Measurements from ENCODE around the gene BLZF1.
"Not testable (repeated sequence)": the region's sequence is repeated elsewhere in the genome, so short reads cannot be mapped to it uniquely, and the experiment has no call there.

The BLZF1 gene

GRCh38 chr1:169347688-169348382 lies 20.2 kb upstream of the BLZF1 start:
- no peak overlapping the region for H3K4me3 ChIP-seq (ENCODE audit: low read length)
- no peak for DNase-seq (ENCODE audit: low read depth, low spot score)

GRCh38 chr1:169348383-169349036 lies 19.5 kb upstream of the BLZF1 start:
- H3K4me3 ChIP-seq (ENCODE audit: low read length), result no peak overlapping the region
- DNase-seq (ENCODE audit: low read depth, low spot score), result peak; percentile 62

- H3K4me3 ChIP-seq (ENCODE audit: low read length), result no peak overlapping the region
- DNase-seq (ENCODE audit: low read depth, low spot score), result no peak
Measured at GRCh38 chr1:169360415-169360814, 7.6 kb upstream of the BLZF1 start.

DNA sequence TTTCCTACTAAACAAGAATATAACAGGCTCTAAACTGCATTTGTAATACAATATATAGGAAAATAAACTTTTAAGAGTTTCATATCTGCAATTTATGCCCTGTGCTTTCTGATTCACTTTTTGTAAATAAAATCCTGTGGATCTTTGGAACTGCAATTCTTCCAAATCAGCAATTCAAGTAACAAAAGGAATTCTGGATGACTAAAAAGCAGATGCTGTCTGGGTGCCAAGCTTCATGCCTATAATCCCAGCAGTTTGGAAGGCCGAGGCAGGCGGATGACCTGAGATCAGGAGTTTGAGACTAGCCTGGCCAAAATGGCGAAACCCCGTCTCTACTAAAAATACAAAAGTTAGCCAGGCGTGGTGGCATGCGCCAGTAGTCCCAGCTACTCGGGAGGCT lies 6.7 kb upstream of the BLZF1 start:
- H3K4me3 ChIP-seq (ENCODE audit: low read length), result no peak overlapping the region
- DNase-seq (ENCODE audit: low read depth, low spot score), result no peak

DNA sequence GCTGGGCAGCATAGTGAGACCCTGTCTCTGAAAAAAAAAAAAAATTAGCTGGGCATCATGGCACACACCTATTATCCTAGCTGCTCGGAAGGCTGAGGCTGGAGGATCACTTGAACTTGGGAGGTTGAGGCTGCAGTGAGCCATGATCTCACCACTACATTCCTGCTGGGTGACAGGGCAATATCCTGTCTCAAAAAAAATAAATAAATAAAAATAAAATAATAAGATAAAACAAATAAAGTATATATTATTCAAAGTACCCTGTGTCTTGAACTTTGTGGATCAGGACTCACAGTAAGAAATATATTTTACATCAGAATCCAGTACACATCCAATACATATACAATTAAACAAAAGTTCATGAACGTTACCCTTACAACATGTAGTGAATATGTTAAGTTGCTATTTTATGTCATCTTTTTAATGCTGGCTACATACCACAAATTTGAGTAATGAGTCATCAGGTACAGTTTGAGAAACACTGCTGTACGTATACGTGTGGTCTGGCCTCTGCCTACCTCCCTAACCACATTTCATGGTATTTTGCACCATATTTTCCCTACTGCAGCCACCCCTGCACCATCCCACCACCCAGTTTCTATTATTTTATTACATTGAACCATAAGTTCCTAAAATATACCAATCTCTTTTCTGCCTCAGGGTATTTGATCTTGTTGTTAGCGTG lies 4.8 kb upstream of the BLZF1 start:
- no peak for DNase-seq (ENCODE audit: low read depth, low spot score)
- H3K4me3 ChIP-seq (ENCODE audit: low read length), result no peak overlapping the region

GRCh38 chr1:169364948-169365347 lies 3.0 kb upstream of the BLZF1 start:
- DNase-seq (ENCODE audit: low read depth, low spot score), result no peak
- no peak overlapping the region for H3K4me3 ChIP-seq (ENCODE audit: low read length)

DNA sequence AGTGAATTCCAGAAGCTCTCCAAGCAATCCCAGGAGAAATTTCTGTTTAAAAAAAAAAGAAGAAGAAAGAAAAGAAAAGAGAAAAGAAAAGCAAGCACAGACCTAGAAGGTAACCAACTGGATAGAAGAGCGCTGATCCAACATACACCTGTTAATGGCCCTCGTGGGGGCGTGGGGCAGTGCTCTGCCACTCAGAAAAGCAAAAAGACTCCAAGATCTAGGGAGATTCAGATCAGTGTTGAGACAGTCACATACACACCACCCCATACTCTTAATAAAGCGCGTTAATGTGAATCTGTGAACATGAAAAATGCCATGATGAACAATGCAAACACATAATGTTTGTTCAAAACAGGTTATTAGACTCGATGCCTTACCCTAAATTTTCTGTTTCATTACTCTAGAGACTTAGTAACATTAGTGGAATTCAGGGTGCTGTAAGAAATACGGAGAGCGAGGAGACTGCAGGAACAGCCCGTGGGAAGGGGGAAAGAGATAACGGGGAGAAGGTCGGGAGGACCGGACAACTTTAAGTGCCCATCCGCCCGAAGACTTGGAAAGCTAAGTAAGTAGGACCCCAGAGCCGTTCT lies 804 bp upstream of the BLZF1 start:
- no peak for DNase-seq (ENCODE audit: low read depth, low spot score)
- H3K4me3 ChIP-seq (ENCODE audit: low read length), result peak overlapping the region; percentile 59

GRCh38 chr1:169368406-169368769 lies 393 bp downstream of the BLZF1 start:
- H3K4me3 ChIP-seq (ENCODE audit: low read length), result peak overlapping the region; percentile 59
- no peak for DNase-seq (ENCODE audit: low read depth, low spot score)

- no peak overlapping the region for H3K4me3 ChIP-seq (ENCODE audit: low read length)
- peak; percentile 74 for DNase-seq (ENCODE audit: low read depth, low spot score)
Measured at GRCh38 chr1:169371404-169371803, 3.4 kb downstream of the BLZF1 start.

DNA sequence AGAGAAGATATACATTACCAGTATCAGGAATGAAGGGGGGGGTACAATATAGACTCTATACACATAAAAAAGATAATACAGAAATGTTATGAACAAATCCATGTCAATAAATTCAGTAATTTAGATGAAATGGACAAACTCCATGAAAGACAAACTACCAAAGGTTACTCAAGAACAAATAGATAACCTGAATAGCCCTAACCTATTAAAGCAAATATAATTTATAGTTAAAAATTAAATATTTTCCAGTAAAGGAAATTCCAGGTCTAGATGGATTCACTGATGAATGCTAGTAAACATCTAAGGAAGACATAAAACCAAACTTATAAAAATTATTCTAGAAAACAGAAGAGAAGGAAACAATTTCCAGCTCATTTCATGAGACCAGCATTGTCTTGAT lies 13.2 kb downstream of the BLZF1 start:
- no peak for DNase-seq (ENCODE audit: low read depth, low spot score)
- H3K4me3 ChIP-seq (ENCODE audit: low read length), result no peak overlapping the region

GRCh38 chr1:169383449-169383848 lies 15.5 kb downstream of the BLZF1 start:
- no peak overlapping the region for H3K4me3 ChIP-seq (ENCODE audit: low read length)
- no peak for DNase-seq (ENCODE audit: low read depth, low spot score)

DNA sequence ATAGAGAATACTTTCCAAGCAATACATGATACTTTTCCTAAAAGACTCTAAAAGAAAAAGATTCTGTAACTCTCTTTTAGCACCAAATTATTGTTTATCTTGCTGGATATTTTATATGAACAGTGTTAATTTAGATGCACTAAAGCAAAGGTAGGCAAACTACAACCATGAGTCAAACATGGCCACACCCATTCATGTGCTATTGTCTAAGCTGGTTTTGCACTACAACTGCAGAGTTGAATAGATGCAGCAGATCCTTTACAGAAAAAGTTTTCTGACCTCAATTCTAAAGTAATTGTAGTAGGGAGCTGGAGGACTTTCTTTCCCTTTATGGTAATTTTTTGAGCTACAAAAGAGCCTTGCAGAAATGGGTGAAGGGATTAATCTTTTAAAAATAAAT lies 19.4 kb downstream of the BLZF1 start:
- no peak overlapping the region for H3K4me3 ChIP-seq (ENCODE audit: low read length)
- no peak for DNase-seq (ENCODE audit: low read depth, low spot score)

DNA sequence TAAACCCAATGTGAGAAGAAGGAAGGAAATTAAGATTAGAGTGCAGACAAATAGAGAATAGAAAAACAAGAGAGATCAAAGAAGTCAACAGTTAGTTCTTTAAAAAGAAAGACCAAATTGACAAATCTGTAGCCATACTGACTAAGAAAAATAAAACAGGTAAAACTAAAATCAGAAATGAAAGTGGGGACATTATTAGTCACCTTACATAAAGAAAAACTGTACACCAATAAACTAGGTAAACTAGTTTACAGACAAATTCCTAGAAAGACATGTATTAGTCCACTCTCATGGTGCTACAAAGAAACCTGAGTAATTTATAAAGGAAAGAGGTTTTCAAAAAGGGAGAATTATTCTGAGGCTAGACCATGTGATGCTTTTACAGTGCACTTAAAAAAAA lies 22.3 kb downstream of the BLZF1 start:
- DNase-seq (ENCODE audit: low read depth, low spot score), result no peak
- H3K4me3 ChIP-seq (ENCODE audit: low read length), result no peak overlapping the region

GRCh38 chr1:169392406-169392805 lies 24.4 kb downstream of the BLZF1 start:
- DNase-seq (ENCODE audit: low read depth, low spot score), result no peak
- no peak overlapping the region for H3K4me3 ChIP-seq (ENCODE audit: low read length)

- DNase-seq (ENCODE audit: low read depth, low spot score), result no peak
- no peak overlapping the region for H3K4me3 ChIP-seq (ENCODE audit: low read length)
Measured at GRCh38 chr1:169395955-169396354, 28.0 kb downstream of the BLZF1 start.

GRCh38 chr1:169402578-169402977 lies 34.6 kb downstream of the BLZF1 start:
- H3K4me3 ChIP-seq (ENCODE audit: low read length); DNase-seq (ENCODE audit: low read depth, low spot score): not testable (repeated sequence)

GRCh38 chr1:169408340-169408739 lies 40.3 kb downstream of the BLZF1 start:
- DNase-seq (ENCODE audit: low read depth, low spot score); H3K4me3 ChIP-seq (ENCODE audit: low read length): not testable (repeated sequence)

DNA sequence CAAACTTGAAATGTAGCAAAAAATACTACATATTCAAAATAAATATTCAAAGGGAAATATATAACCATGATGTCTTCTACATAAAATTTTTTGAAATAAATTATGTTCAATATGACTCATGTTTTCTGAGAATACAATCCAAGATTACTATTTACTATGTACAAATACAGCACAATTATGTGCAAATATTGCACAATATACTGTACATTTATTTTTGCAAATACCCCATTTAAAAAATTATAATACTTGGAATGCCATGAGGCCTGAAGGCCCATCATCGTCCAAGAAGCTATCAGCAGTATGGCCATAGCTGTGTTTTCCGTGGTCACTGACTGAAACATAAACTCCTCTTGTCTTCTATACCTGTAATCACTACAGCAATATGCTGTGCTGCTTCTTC lies 47.0 kb downstream of the BLZF1 start:
- DNase-seq (ENCODE audit: low read depth, low spot score), result no peak
- H3K4me3 ChIP-seq (ENCODE audit: low read length), result no peak overlapping the region

GRCh38 chr1:169421309-169421708 lies 53.3 kb downstream of the BLZF1 start:
- no peak for DNase-seq (ENCODE audit: low read depth, low spot score)
- H3K4me3 ChIP-seq (ENCODE audit: low read length), result no peak overlapping the region

- no peak for DNase-seq (ENCODE audit: low read depth, low spot score)
- no peak overlapping the region; the same call in 1 of the 2 replicates for H3K4me3 ChIP-seq (ENCODE audit: low read length)
Measured at GRCh38 chr1:169426174-169426705, 58.2 kb downstream of the BLZF1 start.

All from Jurkat, Clone E6-1 (cell line).